ENCODE data around the gene BANF2. TPM values are rescaled to one million over a fixed set of nuclear protein-coding genes. Genes with fewer than 3 reads are reported as not detected.

Gene BANF2
- polyA plus RNA-seq, 1 experiment, result not detected

GRCh38 chr20:17751640-17752039, 51.9 kb downstream of the BANF2 start:
- H3K4me3 ChIP-seq (ENCODE audit: low read depth, low read length), result no peak overlapping the region
- no peak for TF ChIP-seq CTCF (IDR thresholded peaks at IDR 0.05; ENCODE audit: insufficient read depth, low read depth, low read length)
- CTCF ChIA-PET, result interaction anchor here (1.1 to 2.0 kb wide), 2 partner anchors 31 to 32 kb away, joined by 3 to 4 read pairs; no protein-coding TSS in a partner anchor
- POLR2A ChIA-PET, result no interaction called here
- peaks cover 7% of the 10 kb centered on the region for H3K27me3 ChIP-seq (ENCODE audit: control insufficient read depth, insufficient read depth, low read length)
- no peak for DNase-seq (ENCODE audit: low read depth)
- no peaks in the 10 kb centered on the region for H3K36me3 ChIP-seq (ENCODE audit: control insufficient read depth, insufficient read depth, low read length)

- ChIA-PET POLR2A (no interaction called here), CTCF (interaction anchor here (0.5 to 2.0 kb wide), 3 partner anchors 13 to 31 kb away, joined by 3 to 4 read pairs (median 3); no protein-coding TSS in a partner anchor)
- H3K36me3 ChIP-seq (ENCODE audit: control insufficient read depth, insufficient read depth, low read length), result no peaks in the 10 kb centered on the region
- H3K27me3 ChIP-seq (ENCODE audit: control insufficient read depth, insufficient read depth, low read length), result peaks cover 7% of the 10 kb centered on the region
- H3K4me3 ChIP-seq (ENCODE audit: low read depth, low read length), result no peak overlapping the region
- TF ChIP-seq CTCF (IDR thresholded peaks at IDR 0.05; ENCODE audit: insufficient read depth, low read depth, low read length), result no peak
- DNase-seq (ENCODE audit: low read depth), result no peak
Observed at GRCh38 chr20:17752459-17752858, 52.7 kb downstream of the BANF2 start.

- Histone ChIP-seq H3K4me3 (ENCODE audit: low read depth, low read length) (no peak overlapping the region), H3K36me3 (ENCODE audit: control insufficient read depth, insufficient read depth, low read length) (no peaks in the 10 kb centered on the region), H3K27me3 (ENCODE audit: control insufficient read depth, insufficient read depth, low read length) (peaks cover 7% of the 10 kb centered on the region)
- ChIA-PET CTCF (no interaction called here), POLR2A (no interaction called here)
- DNase-seq (ENCODE audit: low read depth), result no peak
- TF ChIP-seq CTCF (IDR thresholded peaks at IDR 0.05; ENCODE audit: insufficient read depth, low read depth, low read length), result no peak
Observed at GRCh38 chr20:17753516-17753915, 53.8 kb downstream of the BANF2 start.

- Histone ChIP-seq H3K36me3 (ENCODE audit: control insufficient read depth, insufficient read depth, low read length) (no peaks in the 10 kb centered on the region), H3K27me3 (ENCODE audit: control insufficient read depth, insufficient read depth, low read length) (peaks cover 7% of the 10 kb centered on the region), H3K4me3 (ENCODE audit: low read depth, low read length) (no peak overlapping the region)
- TF ChIP-seq CTCF (IDR thresholded peaks at IDR 0.05; ENCODE audit: insufficient read depth, low read depth, low read length), result no peak
- CTCF ChIA-PET, result interaction anchor here (1.0 kb wide), 1 partner anchor 10 kb away, joined by 4 read pairs; no protein-coding TSS in a partner anchor
- POLR2A ChIA-PET, result no interaction called here
- DNase-seq (ENCODE audit: low read depth), result no peak
Observed at GRCh38 chr20:17756529-17756928, 56.8 kb downstream of the BANF2 start.

GRCh38 chr20:17757496-17757895, 57.7 kb downstream of the BANF2 start:
- no peak for DNase-seq (ENCODE audit: low read depth)
- peaks cover 7% of the 10 kb centered on the region for H3K27me3 ChIP-seq (ENCODE audit: control insufficient read depth, insufficient read depth, low read length)
- no peak for TF ChIP-seq CTCF (IDR thresholded peaks at IDR 0.05; ENCODE audit: insufficient read depth, low read depth, low read length)
- H3K36me3 ChIP-seq (ENCODE audit: control insufficient read depth, insufficient read depth, low read length), result no peaks in the 10 kb centered on the region
- POLR2A ChIA-PET, result no interaction called here
- CTCF ChIA-PET, result no interaction called here
- H3K4me3 ChIP-seq (ENCODE audit: low read depth, low read length), result no peak overlapping the region

All from BJ (cell line).